ENCODE results near the gene NTN1.

Gene NTN1

DNA sequence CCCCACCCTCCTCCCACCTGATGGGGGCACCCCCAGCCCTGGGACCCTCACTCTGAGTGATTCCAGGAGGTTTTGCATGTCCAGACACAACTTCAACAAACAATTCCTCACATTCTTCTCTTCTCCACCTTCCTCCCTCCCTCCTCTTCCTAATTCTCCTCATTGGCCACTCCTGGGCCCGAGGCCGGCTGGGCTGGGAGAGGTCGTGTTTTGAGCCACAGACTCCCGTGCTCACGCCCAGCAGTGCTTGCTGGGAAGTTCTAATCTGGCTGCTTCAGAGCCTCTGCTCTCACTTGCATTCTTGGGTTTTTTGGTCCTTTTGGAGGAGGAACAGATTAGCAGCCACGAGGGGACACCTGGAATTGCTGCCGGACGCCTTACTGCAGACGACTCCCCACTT lies 157.0 kb downstream of the NTN1 start:
- H3K9me3 ChIP-seq (ENCODE audit: insufficient read depth, low read length), result no peaks in the 10 kb centered on the region
- no peak for TF ChIP-seq EZH2phosphoT487 (conservative IDR thresholded peaks at IDR 0.05; ENCODE audit: low read length)
- no peaks in the 10 kb centered on the region for H4K20me1 ChIP-seq (ENCODE audit: low read depth, low read length)
- no peaks in the 10 kb centered on the region for H3K79me2 ChIP-seq (ENCODE audit: insufficient read depth, low read length)
- no peaks in the 10 kb centered on the region for H3K27me3 ChIP-seq (ENCODE audit: low read length)
- no peaks in the 10 kb centered on the region for H3F3A ChIP-seq (ENCODE audit: insufficient read depth)
- H2AFZ ChIP-seq (ENCODE audit: low read depth, low read length, severe bottlenecking), result no peak overlapping the region
- no peaks in the 10 kb centered on the region for H3K9me2 ChIP-seq (replicated peaks; ENCODE audit: insufficient read depth, low read length)
- H3K9ac ChIP-seq (ENCODE audit: low read length), result no peak overlapping the region
- no peak overlapping the region for H3K4me3 ChIP-seq (ENCODE audit: insufficient read depth, low read length, poor library complexity, severe bottlenecking)
- H3K4me2 ChIP-seq (ENCODE audit: low read depth, low read length, poor library complexity, severe bottlenecking), result no peak overlapping the region
- H3K27ac ChIP-seq (ENCODE audit: low read depth, low read length), result no peak overlapping the region
- H3K36me3 ChIP-seq (ENCODE audit: low read length), result no peaks in the 10 kb centered on the region

DNA sequence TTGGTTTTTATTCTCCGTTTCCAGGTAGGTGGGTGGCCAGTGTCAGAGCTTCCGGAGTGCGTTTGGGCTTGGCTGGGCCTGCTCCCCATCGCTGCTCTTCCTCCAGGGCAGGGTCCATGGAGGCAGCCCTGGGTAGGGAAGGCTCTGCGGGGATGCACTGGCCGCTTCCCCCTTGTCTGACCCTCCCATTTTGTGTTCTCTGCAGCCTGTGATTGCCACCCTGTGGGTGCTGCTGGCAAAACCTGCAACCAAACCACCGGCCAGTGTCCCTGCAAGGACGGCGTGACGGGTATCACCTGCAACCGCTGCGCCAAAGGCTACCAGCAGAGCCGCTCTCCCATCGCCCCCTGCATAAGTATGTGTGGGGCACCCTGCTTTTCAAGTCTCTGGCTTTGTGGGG lies 158.3 kb downstream of the NTN1 start:
- no peak for TF ChIP-seq CTCF (IDR thresholded peaks at IDR 0.05; ENCODE audit: insufficient read depth, low read length, poor library complexity, severe bottlenecking)
- no peaks in the 10 kb centered on the region for H3F3A ChIP-seq (ENCODE audit: insufficient read depth)
- no peak overlapping the region for H3K9ac ChIP-seq (ENCODE audit: low read length)
- H3K27ac ChIP-seq (ENCODE audit: low read depth, low read length), result no peak overlapping the region
- no peaks in the 10 kb centered on the region for H4K20me1 ChIP-seq (ENCODE audit: low read depth, low read length)
- H3K4me2 ChIP-seq (ENCODE audit: low read depth, low read length, poor library complexity, severe bottlenecking), result no peak overlapping the region
- H3K4me3 ChIP-seq (ENCODE audit: insufficient read depth, low read length, poor library complexity, severe bottlenecking), result no peak overlapping the region
- H3K27me3 ChIP-seq (ENCODE audit: low read length), result no peaks in the 10 kb centered on the region
- no peaks in the 10 kb centered on the region for H3K36me3 ChIP-seq (ENCODE audit: low read length)
- no peaks in the 10 kb centered on the region for H3K9me3 ChIP-seq (ENCODE audit: insufficient read depth, low read length)
- no peaks in the 10 kb centered on the region for H3K9me2 ChIP-seq (replicated peaks; ENCODE audit: insufficient read depth, low read length)
- no peak overlapping the region for H2AFZ ChIP-seq (ENCODE audit: low read depth, low read length, severe bottlenecking)
- no peaks in the 10 kb centered on the region for H3K79me2 ChIP-seq (ENCODE audit: insufficient read depth, low read length)

DNA sequence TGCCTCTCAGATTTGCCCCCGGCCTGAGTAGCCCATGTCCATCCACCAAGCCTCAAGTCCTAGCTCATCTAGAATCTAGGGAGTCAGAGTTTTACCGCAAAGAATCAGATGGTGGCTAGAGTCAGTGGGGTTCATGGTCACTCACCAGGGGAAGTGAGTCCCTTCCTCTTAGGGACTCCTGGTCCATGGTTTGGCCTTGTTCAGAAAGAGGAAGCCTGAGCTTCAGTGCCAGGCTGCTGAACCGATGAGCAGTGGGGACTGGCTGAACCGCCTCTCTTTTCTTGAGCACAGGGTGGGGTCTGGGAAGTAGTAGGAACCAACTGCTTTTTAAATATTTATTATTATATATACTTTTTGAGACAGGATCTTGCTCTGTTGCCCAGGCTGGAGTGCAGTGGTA lies 160.3 kb downstream of the NTN1 start:
- no peaks in the 10 kb centered on the region for H3K36me3 ChIP-seq (ENCODE audit: low read length)
- no peak for TF ChIP-seq CTCF (IDR thresholded peaks at IDR 0.05; ENCODE audit: insufficient read depth, low read length, poor library complexity, severe bottlenecking)
- H3K9ac ChIP-seq (ENCODE audit: low read length), result no peak overlapping the region
- no peaks in the 10 kb centered on the region for H3K9me3 ChIP-seq (ENCODE audit: insufficient read depth, low read length)
- no peak overlapping the region for H3K4me2 ChIP-seq (ENCODE audit: low read depth, low read length, poor library complexity, severe bottlenecking)
- H3K9me2 ChIP-seq (replicated peaks; ENCODE audit: insufficient read depth, low read length), result no peaks in the 10 kb centered on the region
- no peaks in the 10 kb centered on the region for H3F3A ChIP-seq (ENCODE audit: insufficient read depth)
- no peak overlapping the region for H3K27ac ChIP-seq (ENCODE audit: low read depth, low read length)
- no peak overlapping the region for H3K4me3 ChIP-seq (ENCODE audit: insufficient read depth, low read length, poor library complexity, severe bottlenecking)
- H3K27me3 ChIP-seq (ENCODE audit: low read length), result no peaks in the 10 kb centered on the region
- H4K20me1 ChIP-seq (ENCODE audit: low read depth, low read length), result no peaks in the 10 kb centered on the region
- H3K79me2 ChIP-seq (ENCODE audit: insufficient read depth, low read length), result no peaks in the 10 kb centered on the region
- H2AFZ ChIP-seq (ENCODE audit: low read depth, low read length, severe bottlenecking), result no peak overlapping the region

DNA sequence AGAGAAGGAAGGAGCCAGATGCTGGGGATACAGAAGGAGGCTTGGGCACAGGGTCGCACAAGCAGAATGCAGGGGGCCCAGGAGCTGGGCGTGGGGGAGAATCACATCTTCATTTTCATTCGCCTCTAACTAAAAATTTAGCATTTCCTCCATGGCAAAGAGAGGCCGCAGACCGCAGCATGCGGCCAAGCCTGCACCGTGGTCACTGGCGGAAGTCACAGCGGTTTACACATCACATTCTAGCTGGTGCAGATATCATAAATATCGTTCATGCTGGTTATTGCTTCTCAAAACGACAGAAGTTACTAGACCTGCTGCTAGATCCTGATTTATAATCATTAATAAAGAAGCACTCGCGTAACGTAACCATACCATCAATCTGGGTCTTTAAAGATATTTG lies 162.0 kb downstream of the NTN1 start:
- H3K27ac ChIP-seq (ENCODE audit: low read depth, low read length), result no peak overlapping the region
- no peaks in the 10 kb centered on the region for H3F3A ChIP-seq (ENCODE audit: insufficient read depth)
- H4K20me1 ChIP-seq (ENCODE audit: low read depth, low read length), result no peaks in the 10 kb centered on the region
- no peaks in the 10 kb centered on the region for H3K27me3 ChIP-seq (ENCODE audit: low read length)
- no peak overlapping the region for H3K4me3 ChIP-seq (ENCODE audit: insufficient read depth, low read length, poor library complexity, severe bottlenecking)
- H3K9me2 ChIP-seq (replicated peaks; ENCODE audit: insufficient read depth, low read length), result no peaks in the 10 kb centered on the region
- no peak overlapping the region for H3K4me2 ChIP-seq (ENCODE audit: low read depth, low read length, poor library complexity, severe bottlenecking)
- no peak overlapping the region for H2AFZ ChIP-seq (ENCODE audit: low read depth, low read length, severe bottlenecking)
- H3K9ac ChIP-seq (ENCODE audit: low read length), result no peak overlapping the region
- H3K36me3 ChIP-seq (ENCODE audit: low read length), result no peaks in the 10 kb centered on the region
- H3K79me2 ChIP-seq (ENCODE audit: insufficient read depth, low read length), result no peaks in the 10 kb centered on the region
- TF ChIP-seq EZH2phosphoT487 (conservative IDR thresholded peaks at IDR 0.05; ENCODE audit: low read length) (no peak), CTCF (IDR thresholded peaks at IDR 0.05; ENCODE audit: insufficient read depth, low read length, poor library complexity, severe bottlenecking) (no peak)
- no peaks in the 10 kb centered on the region for H3K9me3 ChIP-seq (ENCODE audit: insufficient read depth, low read length)

All from SU-DHL-6 (cell line).